HL-60/S4 treated with phorbol 12-myristate 13-acetate at 8.2 ng/mL for 4 days and 3 days (cell line): ENCODE measurements around the gene AKNA.

Experiments used
- in situ Hi-C: fragments of 300-500 bp; cut with MboI; formaldehyde crosslinking; loops from 2 replicates; pipeline ENCODE4 v1.15.0; 2022; ENCODE audit warnings: low sequenced_read_pairs

Gene AKNA

GRCh38 chr9:114397848-114398605, 10.2 kb upstream of the AKNA start:
- in situ Hi-C loops: no loop called here

- in situ Hi-C loops: no loop called here
These were observed 9.6 kb upstream of the AKNA start for GRCh38 chr9:114397219-114397847.

DNA sequence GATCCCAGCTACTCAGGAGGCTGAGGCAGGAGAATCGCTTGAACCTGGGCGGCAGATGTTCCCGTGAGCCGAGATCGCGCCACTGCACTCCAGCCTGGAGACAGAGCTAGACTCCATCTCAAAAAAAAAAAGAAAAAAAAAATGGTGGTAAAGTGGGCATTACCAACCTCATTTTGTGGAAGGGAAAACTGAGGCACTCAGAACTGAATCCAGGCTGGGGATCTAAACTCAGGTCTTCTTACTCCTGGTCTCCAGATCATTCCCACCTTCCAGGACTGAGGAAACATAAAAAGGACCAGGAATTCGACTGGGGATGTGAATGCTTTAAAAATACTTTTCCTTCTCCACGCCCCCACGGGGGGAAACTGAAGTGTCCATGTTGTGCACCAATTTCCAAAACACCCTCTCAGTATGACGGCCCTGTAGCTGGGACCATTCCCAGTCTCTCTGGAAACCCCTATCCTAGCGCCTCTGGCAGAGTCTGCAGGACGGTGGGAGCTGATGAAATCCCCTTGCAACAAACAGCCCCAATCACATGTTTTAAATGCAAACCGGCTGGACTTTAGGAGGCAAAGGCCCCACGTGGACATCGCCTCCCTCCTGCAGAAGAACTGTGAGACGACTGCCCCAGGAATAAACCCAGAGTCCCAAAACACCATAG, 8.9 kb upstream of the AKNA start:
- in situ Hi-C loops: no loop called here

- in situ Hi-C loops: no loop called here
These were observed 8.0 kb upstream of the AKNA start for GRCh38 chr9:114395768-114396167.

- in situ Hi-C loops: no loop called here
These were observed 7.5 kb upstream of the AKNA start for GRCh38 chr9:114395334-114395617.

DNA sequence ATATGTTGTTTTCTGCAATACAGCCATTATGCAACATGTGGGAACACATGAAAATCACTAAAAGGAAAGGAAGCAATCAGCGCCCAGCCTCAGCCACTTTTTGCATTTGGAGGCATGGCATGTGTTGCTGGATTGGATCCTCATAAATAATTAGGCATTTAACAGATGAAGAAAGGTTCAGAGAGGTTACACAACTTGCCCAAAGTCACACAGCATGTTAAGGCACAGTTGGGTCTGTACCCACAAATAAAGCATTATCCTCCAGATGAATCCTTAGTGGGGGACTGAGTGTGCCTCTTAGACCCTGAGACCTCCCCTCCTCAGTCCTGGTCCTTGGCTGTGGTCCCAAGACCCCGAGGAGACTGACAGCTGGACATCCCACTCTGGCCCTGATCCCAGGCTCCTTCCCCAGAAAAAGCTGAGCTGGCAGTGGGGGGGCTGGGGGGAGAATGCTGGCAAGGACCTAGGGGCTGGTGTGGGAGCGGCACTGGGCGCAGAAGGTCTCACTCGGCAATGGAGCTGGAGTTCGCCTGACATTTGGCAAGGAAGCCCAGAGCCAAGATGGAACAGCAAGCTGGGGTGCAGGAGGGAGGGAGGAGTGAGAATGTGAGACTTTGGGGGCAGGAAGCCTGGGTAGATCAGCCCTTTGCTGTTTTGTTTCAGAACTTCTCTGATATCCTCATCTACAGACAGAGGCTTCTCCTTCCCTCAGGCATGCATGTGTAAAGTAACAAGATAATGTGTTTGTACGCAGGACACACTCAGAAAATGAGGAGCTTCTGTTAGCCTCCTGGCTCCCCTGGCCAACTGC, 6.9 kb upstream of the AKNA start:
- in situ Hi-C loops: no loop called here

- in situ Hi-C loops: no loop called here
These were observed 4.9 kb upstream of the AKNA start for GRCh38 chr9:114392749-114393112.

GRCh38 chr9:114390952-114391351, 3.2 kb upstream of the AKNA start:
- in situ Hi-C loops: no loop called here

DNA sequence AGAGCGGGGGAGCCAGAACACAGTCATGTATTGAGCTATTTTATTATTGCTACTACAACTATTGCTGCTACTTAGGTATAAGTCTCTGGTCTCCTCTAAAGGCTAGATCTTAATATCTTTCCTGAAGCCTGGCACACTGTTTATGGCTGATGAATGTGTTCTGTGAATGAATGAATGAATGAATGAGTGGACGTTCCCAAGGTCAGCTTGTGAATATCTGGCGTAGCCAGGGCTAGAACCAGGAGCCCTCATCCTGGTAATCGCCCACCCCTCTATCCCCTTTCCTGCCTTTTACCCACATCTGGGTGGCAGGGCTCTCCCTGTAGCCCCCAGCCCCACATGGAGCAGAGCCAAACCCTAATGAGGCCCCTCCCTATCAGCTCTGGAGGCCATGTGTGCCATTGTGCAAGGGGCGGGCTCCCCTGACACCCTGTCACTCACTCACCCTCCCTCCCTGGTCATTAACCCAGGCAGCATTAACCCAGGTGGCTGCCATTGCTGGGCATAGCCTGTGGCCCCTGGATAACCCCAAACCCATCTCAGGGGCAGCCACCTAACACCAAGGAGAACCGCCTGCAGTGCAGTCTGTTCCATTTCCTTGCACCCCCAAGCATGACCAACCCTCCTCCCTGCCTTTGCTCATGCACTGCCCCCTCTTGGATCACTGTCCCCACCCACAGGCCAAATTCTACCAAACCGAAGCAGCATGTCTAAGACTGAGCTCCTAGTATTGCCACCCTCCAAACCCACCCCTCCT, 2.0 kb upstream of the AKNA start:
- in situ Hi-C loops: no loop called here

DNA sequence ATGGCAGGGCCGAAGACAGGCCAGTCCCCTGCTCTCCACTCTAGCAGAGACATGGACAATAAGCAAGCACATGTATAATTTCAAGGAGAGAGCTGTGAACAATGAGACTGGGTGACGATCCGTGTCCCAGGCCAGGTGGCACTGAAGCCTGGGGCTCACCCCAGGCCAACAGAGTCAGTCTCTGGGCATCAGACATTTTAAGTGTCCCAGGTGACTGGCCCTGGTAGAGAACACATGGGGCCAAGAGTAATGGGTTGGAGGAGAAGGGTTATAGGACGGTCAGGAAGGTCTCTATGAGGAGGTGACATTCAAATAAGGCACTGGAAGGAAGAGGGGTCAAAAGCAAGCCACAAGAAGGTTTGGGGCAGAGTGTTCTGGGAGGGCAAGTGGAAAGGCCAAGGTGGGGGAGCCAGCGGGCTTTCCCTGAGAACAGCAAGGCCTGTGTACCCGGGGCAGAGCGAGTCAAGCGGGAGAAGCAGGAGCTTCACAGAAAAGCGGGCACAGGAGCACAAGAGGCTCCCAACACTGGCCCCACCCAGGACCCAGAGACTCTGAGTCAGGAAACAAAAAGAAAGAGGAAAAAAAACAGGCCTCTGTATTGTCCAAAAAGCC, 1.1 kb upstream of the AKNA start:
- in situ Hi-C loops: no loop called here

DNA sequence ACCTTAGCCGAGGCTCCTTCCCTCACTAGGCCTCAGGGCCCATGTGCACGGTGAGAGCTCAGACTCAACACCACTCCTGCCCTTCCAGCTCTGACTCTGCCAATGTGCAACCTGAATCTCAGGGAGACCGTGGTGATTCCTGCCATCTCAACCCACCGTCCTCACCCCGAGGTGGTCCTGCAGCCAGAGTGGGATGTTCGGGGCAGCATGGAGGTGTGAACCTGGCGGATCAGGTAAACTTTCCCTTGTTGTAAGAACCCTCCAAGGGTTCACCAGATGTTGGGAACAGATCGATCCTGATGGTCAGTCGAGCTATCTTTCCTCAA, 538 bp upstream of the AKNA start:
- in situ Hi-C loops: no loop called here

DNA sequence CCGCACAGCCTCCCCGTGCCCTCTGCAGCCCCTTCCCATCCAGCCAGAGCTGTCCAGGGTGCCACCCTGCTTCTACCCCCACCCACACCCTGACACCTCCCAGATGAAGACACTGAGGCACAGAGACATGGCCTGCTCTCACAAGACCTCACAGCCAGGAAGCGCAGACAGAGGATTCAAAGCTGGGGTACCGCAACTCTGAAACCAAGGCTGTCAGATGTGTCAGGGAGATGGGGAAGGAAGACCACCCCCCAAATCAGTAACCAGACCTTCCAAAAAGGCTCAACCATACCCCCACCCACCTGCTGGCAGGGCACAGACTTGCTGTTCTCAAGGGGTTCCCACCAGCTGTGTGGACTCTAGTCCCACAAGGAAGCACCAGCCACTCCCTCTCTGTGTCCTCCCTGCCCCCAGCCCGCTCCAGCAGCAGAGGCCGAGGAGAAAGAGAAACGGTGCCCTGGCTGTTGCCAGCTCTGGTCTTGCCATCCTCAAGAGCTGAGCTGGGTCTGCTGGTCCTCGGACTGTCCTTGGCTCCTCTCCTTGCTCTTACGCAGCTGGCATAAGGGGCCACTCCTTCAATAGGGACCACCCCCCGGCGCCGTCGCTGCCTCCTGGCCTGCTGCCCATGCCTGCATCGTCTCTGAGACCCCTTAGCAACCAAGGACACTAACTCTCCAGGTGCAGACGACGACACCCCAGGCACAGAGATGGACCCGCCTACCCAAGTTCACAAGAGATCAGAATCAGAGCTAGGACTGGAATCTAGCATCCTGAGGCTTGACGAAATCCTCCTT, 699 bp downstream of the AKNA start:
- in situ Hi-C loops: no loop called here

DNA sequence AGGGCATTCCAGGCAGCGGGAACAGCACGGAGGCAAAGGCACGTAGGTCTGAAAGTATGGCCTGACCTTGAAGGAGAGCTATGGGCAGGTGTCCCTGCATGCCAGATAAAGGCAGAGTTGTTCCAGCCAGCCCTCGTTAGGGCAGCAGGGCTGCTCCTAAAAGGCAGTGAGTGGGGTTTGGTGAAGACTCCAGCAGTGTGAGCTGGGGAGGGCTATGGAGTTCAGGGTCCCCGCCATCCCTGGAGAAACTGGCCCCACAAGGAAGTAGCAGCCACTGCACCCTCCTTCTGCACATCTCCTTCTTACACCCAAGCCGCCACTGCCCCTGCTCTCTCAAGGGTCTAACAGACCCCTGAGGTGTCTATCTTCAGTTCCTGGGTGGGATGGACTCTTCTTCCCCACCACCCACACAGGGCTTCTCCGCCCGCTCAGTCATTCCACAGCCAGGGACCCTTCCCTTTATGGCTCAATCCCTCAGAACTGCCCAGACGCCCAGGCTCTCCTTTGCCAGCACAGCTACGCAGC, 1.4 kb downstream of the AKNA start:
- in situ Hi-C loops: no loop called here

DNA sequence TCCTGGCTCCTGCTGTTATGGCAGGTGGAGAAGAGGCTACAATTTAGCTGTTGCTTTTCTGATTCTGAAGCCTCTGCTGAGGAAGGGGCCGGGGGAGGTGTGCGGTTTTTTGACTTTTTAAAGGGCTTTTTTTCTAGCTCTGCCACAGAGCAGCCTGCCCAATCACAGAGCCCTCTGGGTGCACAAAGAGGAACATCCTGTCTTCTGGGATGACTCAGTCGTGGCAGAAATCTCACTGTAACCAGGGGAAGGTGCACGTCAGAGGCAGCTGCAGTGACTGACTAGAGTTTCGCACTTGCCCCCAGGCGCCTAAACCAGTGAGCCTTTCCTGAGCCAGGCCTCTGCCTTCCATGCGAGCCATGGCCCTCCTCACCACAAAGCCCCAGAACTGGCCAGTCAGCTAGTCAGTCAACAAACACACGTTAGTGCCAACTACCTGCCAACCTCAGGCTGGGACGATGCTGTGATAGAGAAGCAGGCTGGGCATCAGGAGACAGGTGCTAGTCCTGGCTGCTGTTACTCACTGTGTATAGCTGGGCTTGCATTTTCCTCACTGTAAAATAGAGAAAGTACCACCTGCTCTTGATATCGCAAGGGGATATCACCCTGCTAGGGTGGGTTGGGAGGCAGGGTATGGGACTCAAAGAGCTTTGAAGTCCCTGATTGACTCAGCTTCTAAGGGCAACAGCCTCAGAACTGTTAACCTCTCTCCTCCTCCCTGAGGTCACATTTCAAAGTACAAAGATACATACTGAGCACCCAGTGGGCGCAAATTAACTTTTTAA, 2.2 kb downstream of the AKNA start:
- in situ Hi-C loops: no loop called here

- in situ Hi-C loops: no loop called here
These were observed 2.9 kb downstream of the AKNA start for GRCh38 chr9:114384836-114385396.

GRCh38 chr9:114384341-114384740, 3.4 kb downstream of the AKNA start:
- in situ Hi-C loops: no loop called here

GRCh38 chr9:114383521-114384231, 4.1 kb downstream of the AKNA start:
- in situ Hi-C loops: no loop called here
